Right lobe of liver (tissue), 6 donors: ENCODE measurements around the gene ZNF326. TPM values are rescaled to one million over a fixed set of nuclear protein-coding genes. Genes with fewer than 3 reads are reported as not detected.

ENCODE experiments used
- ATAC-seq, 4 donors: fragments of 200-7000 bp; cut with Tn5 transposase; one replicate each; pipeline ENCODE4 v1.9.1; 2020; ENCODE audit warnings: mild to moderate bottlenecking in 4 of 4, moderate library complexity in 4 of 4
- DNase-seq, 3 donors: peaks; one replicate each; pipeline ENCODE4 v3.0.0-alpha.2; 2020
- H3K27ac ChIP-seq, 3 donors: fragments of 200-600 bp; one replicate each; pipeline ENCODE4 v1.8.0; 2022
- H3K27me3 ChIP-seq, 2 donors: fragments of 200-600 bp; one replicate each; pipeline ENCODE4 v1.8.0; 2022
- H3K36me3 ChIP-seq, 4 donors: fragments of 200-600 bp; sonication (generic) in 1 of 4; one replicate each; pipeline versions ENCODE4 v1.5.1 to v1.8.0; 2017 to 2022; ENCODE audit warnings: control low read depth in 1 of 4
- H3K4me1 ChIP-seq, 4 donors: fragments of 200-600 bp; sonication (generic) in 1 of 4; one replicate each; pipeline versions ENCODE4 v1.5.1 to v1.8.0; 2017 to 2022; ENCODE audit warnings: control low read depth in 1 of 4
- H3K4me3 ChIP-seq, 3 donors: fragments of 200-600 bp; one replicate each; pipeline ENCODE4 v1.8.0; 2022
- H3K9me3 ChIP-seq, 4 donors: fragments of 200-600 bp; sonication (generic) in 1 of 4; one replicate each; pipeline versions ENCODE4 v1.5.1 to v1.8.0; 2017 to 2022; ENCODE audit warnings: control low read depth in 1 of 4
- CTCF ChIP-seq, 4 donors: fragments of 200-600 bp in 3 of 4; fragments of 450-650 bp in 1 of 4; IDR thresholded peaks; one replicate each; pipeline versions ENCODE4 v1.5.1 to v1.8.0; 2016 to 2022; ENCODE audit warnings: antibody characterized with exemption in 4 of 4, mild to moderate bottlenecking in 2 of 4
- POLR2A ChIP-seq: fragments of 450-650 bp; IDR thresholded peaks from one replicate; pipeline ENCODE4 v1.6.1; 2017; ENCODE audit warnings: antibody characterized with exemption, mild to moderate bottlenecking
- WGBS: methylation state at CpG from one replicate; pipeline ENCODE4 v1.1.6; 2018; ENCODE audit warnings: low coverage, low lambda C conversion rate; ENCODE audit not compliant: insufficient coverage; ENCODE audit errors: missing lambda C conversion rate; 5-methylcytosine and 5-hydroxymethylcytosine counted together
- intact Hi-C, 2 donors: fragments of 100-400 bp; cut with DNase I; formaldehyde crosslinking; loops; one replicate each; pipeline versions ENCODE4 v1.11.2 to v1.14.1; 2022
- total RNA-seq, 6 experiments: library from RNA; depleted of rRNA in 2 of 6; stranded (reverse); fragments of >200 nt in 2 of 6; fragmentation: NEBNext Ultra II Directional in 3 of 6; extraction: Animal tissue kit (Norgen Biotek cat#: 25700) in 3 of 6; gene quantifications; one replicate each; pipeline versions ENCODE4 v1.1.0 to v1.2.4, GENCODE V29; 2016 to 2023
- donor health status: DM: no; HTN: yes; CAD: no.
- donor health status: DM: no; HTN: no; CAD: no.
- donor health status: DM: no; HTN: no; CAD: no.
- donor health status: DM: no; HTN: yes; CAD: no.
- donor health status: DM: no; HTN: yes; CAD: no.

The ZNF326 gene
- total RNA-seq, 6 experiments from 2014 or later: 9.5 to 13.8 (median 10.5) TPM

- Histone ChIP-seq H3K27me3 (no peaks in the 10 kb centered on the region), H3K4me1 (peaks cover 0 to 49% (median 10%) of the 10 kb centered on the region in 4 donors), H3K4me3 (no peak overlapping the region), H3K27ac (no peak overlapping the region), H3K36me3 (no peaks in the 10 kb centered on the region), H3K9me3 (no peaks in the 10 kb centered on the region)
- TF ChIP-seq CTCF (IDR thresholded peaks at IDR 0.05) (no peak), POLR2A (no peak)
- ATAC-seq: no peak
- DNase-seq: no peak
- intact Hi-C loops: no loop called here
Measured at GRCh38 chr1:89998306-89998705, 3.4 kb downstream of the ZNF326 start.

GRCh38 chr1:89999208-89999607 lies 4.3 kb downstream of the ZNF326 start:
- no peaks in the 10 kb centered on the region for H3K9me3 ChIP-seq
- TF ChIP-seq CTCF (IDR thresholded peaks at IDR 0.05) (no peak), POLR2A (no peak)
- peaks cover 0 to 58% (median 10%) of the 10 kb centered on the region in 4 donors for H3K4me1 ChIP-seq
- no peak overlapping the region for H3K4me3 ChIP-seq
- DNase-seq: no peak
- H3K27me3 ChIP-seq: no peaks in the 10 kb centered on the region
- H3K36me3 ChIP-seq: no peaks in the 10 kb centered on the region
- peak overlapping the region in 1 of 3 donors; percentile 29 for H3K27ac ChIP-seq
- no peak for ATAC-seq
- intact Hi-C loops: no loop called here

- H3K4me1 ChIP-seq: peaks cover 0 to 62% (median 10%) of the 10 kb centered on the region in 4 donors
- WGBS: 19% methylated on average over 3 of the region's 3 CpGs
- no peak for TF ChIP-seq CTCF (IDR thresholded peaks at IDR 0.05)
- TF ChIP-seq POLR2A: no peak
- no peaks in the 10 kb centered on the region for H3K27me3 ChIP-seq
- DNase-seq (no peak), ATAC-seq (peak in 2 of 4 donors; percentile 5 to 14)
- intact Hi-C loops: no loop called here
- no peak overlapping the region for H3K4me3 ChIP-seq
- H3K27ac ChIP-seq: peak overlapping the region in 1 of 3 donors; percentile 29
- no peaks in the 10 kb centered on the region for H3K9me3 ChIP-seq
- H3K36me3 ChIP-seq: no peaks in the 10 kb centered on the region
Measured at GRCh38 chr1:89999628-90000027, 4.7 kb downstream of the ZNF326 start.

- no peaks in the 10 kb centered on the region for H3K27me3 ChIP-seq
- no peak overlapping the region for H3K27ac ChIP-seq
- ATAC-seq (no peak), DNase-seq (no peak)
- intact Hi-C loops: no loop called here
- H3K4me3 ChIP-seq: no peak overlapping the region
- no peaks in the 10 kb centered on the region for H3K9me3 ChIP-seq
- peaks cover 0 to 64% (median 10%) of the 10 kb centered on the region in 4 donors for H3K4me1 ChIP-seq
- peaks cover 0 to 13% (median 2%) of the 10 kb centered on the region in 4 donors for H3K36me3 ChIP-seq
- 100% methylated on average over 1 of the region's 2 CpGs for WGBS
- TF ChIP-seq CTCF (IDR thresholded peaks at IDR 0.05) (no peak), POLR2A (no peak)
Measured at GRCh38 chr1:90000934-90001676, 6.2 kb downstream of the ZNF326 start.
